ENCODE measurements around the gene ABL2. TPM values are rescaled to one million over a fixed set of nuclear protein-coding genes. Genes with fewer than 3 reads are reported as not detected.

The ABL2 gene
- total RNA-seq, 4 donors from 2014 or later: 3.3 to 12.0 (median 6.2) TPM

GRCh38 chr1:179077396-179077795, 152.1 kb downstream of the ABL2 start:
- 83 to 86% methylated on average over 7 of the region's 7 CpGs for WGBS, 2 donors
- DNase-seq: no peak
- H3K4me3 ChIP-seq: no peak overlapping the region
- H3K36me3 ChIP-seq: peaks cover 0 to 28% (median 6%) of the 10 kb centered on the region in 3 donors
- H3K27ac ChIP-seq: no peak overlapping the region
- no peak for TF ChIP-seq POLR2A (IDR thresholded peaks at IDR 0.05)
- no peaks in the 10 kb centered on the region for H3K9me3 ChIP-seq
- H3K4me1 ChIP-seq: peaks cover 3 to 21% (median 5%) of the 10 kb centered on the region in 3 donors
- intact Hi-C loops (cut with DNase I): no loop called here
- H3K27me3 ChIP-seq: no peaks in the 10 kb centered on the region

- no peak for DNase-seq
- H3K36me3 ChIP-seq: peaks cover 0 to 87% (median 14%) of the 10 kb centered on the region in 3 donors
- intact Hi-C loops (cut with DNase I): no loop called here
Observed at GRCh38 chr1:179066471-179066870, 163.0 kb downstream of the ABL2 start.

DNA sequence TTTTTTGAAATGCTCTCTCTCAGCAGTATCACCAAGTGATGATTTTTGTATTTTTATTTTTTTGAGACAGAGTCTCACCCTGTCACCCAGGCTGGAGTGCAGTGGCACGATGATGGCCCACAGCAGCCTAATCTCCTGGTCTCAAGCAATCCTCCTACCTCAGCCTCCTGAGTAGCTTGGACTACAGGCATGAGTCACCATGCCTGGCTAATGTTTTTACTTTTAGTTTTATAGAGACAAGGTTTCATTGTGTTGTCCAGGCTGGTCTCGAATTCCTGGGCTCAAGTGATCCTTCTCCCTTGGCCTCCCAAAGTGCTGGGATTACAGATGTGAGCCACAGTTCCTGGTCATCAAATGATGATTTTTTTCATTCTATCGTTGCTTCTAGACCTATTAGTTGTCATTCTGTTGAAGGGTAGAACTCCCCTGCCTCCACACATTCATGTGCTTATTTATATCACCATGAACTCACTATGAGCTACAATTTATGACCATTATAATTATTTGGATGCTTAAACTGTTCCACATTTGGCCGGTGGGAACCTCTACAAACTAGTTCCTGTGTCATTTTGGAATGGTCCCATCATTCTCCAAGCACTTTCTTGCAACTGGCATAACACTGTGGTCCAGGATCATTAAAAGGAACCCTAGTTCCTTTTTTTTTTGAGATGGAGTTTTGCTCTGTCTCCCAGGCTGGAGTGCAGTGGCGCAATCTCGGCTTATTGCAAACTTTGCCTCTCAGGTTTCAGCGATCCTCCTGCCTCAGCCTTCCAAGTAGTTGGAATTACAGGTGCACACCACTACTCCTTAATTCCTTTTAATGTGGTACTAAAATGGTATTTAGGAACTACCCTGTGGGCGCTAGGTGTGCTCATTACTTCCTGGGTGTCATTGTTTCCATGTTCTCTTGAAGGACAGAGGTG, 167.9 kb downstream of the ABL2 start:
- no peak for DNase-seq
- H3K27ac ChIP-seq: no peak overlapping the region
- no peaks in the 10 kb centered on the region for H3K27me3 ChIP-seq
- intact Hi-C loops (cut with DNase I): no loop called here
- no peak overlapping the region for H3K4me3 ChIP-seq
- no peak for TF ChIP-seq POLR2A (IDR thresholded peaks at IDR 0.05)
- TF ChIP-seq CTCF (IDR thresholded peaks at IDR 0.05): no peak
- no peaks in the 10 kb centered on the region for H3K9me3 ChIP-seq
- 93 to 95% methylated on average over 8 of the region's 8 CpGs for WGBS, 2 donors
- H3K4me1 ChIP-seq: no peaks in the 10 kb centered on the region
- peaks cover 0 to 57% (median 7%) of the 10 kb centered on the region in 3 donors for H3K36me3 ChIP-seq

More at GRCh38 chr1:179066471-179066870, 163.0 kb downstream of the ABL2 start:
- Histone ChIP-seq H3K9me3 (no peaks in the 10 kb centered on the region), H3K27me3 (no peaks in the 10 kb centered on the region), H3K4me1 (no peaks in the 10 kb centered on the region), H3K27ac (no peak overlapping the region), H3K4me3 (no peak overlapping the region)
- TF ChIP-seq CTCF (IDR thresholded peaks at IDR 0.05) (no peak), POLR2A (IDR thresholded peaks at IDR 0.05) (no peak)
- 96 to 97% methylated on average over 4 of the region's 4 CpGs for WGBS, 2 donors

- Histone ChIP-seq H3K9me3 (no peaks in the 10 kb centered on the region), H3K36me3 (peaks cover 0 to 54% (median 0%) of the 10 kb centered on the region in 3 donors), H3K27me3 (no peaks in the 10 kb centered on the region), H3K4me1 (no peaks in the 10 kb centered on the region), H3K4me3 (no peak overlapping the region), H3K27ac (no peak overlapping the region)
- no peak for TF ChIP-seq POLR2A (IDR thresholded peaks at IDR 0.05)
- no peak for TF ChIP-seq CTCF (IDR thresholded peaks at IDR 0.05)
- intact Hi-C loops (cut with DNase I): no loop called here
- WGBS, 2 donors: 92 to 98% methylated on average over 3 of the region's 3 CpGs
- DNase-seq: no peak
Observed at GRCh38 chr1:179058487-179059483, 170.7 kb downstream of the ABL2 start.

DNA sequence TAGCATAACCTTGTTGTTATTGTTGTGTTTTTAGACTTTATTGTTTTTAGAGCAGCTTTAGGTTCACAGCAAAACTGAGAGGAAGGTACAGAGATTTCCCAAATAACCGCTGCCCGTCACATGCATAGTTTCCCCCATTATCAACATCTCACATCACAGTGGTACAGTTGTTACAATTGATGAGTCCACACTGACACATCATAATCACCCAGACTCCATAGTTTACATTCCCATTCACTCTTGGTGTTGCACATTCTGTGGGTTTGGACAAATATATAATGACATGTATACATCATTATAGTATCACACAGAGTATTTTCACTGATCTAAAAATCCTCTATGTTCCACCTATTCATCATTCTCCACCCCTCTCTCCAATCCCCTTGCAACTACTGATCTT, 173.5 kb downstream of the ABL2 start:
- H3K27me3 ChIP-seq: no peaks in the 10 kb centered on the region
- 97 to 100% methylated on average over 2 of the region's 2 CpGs for WGBS, 2 donors
- intact Hi-C loops (cut with DNase I): no loop called here
- no peaks in the 10 kb centered on the region for H3K4me1 ChIP-seq
- no peaks in the 10 kb centered on the region for H3K9me3 ChIP-seq
- no peak overlapping the region for H3K4me3 ChIP-seq
- TF ChIP-seq POLR2A (IDR thresholded peaks at IDR 0.05) (no peak), CTCF (IDR thresholded peaks at IDR 0.05) (no peak)
- no peak overlapping the region for H3K27ac ChIP-seq
- peaks cover 0 to 49% (median 0%) of the 10 kb centered on the region in 3 donors for H3K36me3 ChIP-seq
- DNase-seq: no peak
